Measurements from ENCODE around the gene SETD5. TPM values are rescaled to one million over a fixed set of nuclear protein-coding genes. Genes with fewer than 3 reads are reported as not detected.

Gene SETD5
- total and polyA plus RNA-seq, 11 donors: 28.2 to 84.2 (median 47.6) TPM

- no peak for ATAC-seq
- Histone ChIP-seq H3K27ac (peak overlapping the region in 6 of 12 donors; percentile 13 to 55 (median 39)), H3K4me1 (peaks cover 9 to 99% (median 83%) of the 10 kb centered on the region in 12 donors), H3K9me3 (peaks cover 0 to 5% (median 0%) of the 10 kb centered on the region in 12 donors), H3K4me3 (no peak overlapping the region), H3K36me3 (peaks cover 0 to 4% (median 0%) of the 10 kb centered on the region in 9 donors), H3K27me3 (no peaks in the 10 kb centered on the region)
- intact Hi-C loops (cut with DNase I): no loop called here
- TF ChIP-seq POLR2A (IDR thresholded peaks at IDR 0.05): no peak
- TF ChIP-seq, protein P1, sequence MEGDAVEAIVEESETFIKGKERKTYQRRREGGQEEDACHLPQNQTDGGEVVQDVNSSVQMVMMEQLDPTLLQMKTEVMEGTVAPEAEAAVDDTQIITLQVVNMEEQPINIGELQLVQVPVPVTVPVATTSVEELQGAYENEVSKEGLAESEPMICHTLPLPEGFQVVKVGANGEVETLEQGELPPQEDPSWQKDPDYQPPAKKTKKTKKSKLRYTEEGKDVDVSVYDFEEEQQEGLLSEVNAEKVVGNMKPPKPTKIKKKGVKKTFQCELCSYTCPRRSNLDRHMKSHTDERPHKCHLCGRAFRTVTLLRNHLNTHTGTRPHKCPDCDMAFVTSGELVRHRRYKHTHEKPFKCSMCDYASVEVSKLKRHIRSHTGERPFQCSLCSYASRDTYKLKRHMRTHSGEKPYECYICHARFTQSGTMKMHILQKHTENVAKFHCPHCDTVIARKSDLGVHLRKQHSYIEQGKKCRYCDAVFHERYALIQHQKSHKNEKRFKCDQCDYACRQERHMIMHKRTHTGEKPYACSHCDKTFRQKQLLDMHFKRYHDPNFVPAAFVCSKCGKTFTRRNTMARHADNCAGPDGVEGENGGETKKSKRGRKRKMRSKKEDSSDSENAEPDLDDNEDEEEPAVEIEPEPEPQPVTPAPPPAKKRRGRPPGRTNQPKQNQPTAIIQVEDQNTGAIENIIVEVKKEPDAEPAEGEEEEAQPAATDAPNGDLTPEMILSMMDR (IDR thresholded peaks at IDR 0.05): no peak
- 88 to 92% (median 90%) methylated on average over 6 of the region's 6 CpGs for WGBS, 4 donors
- no peak for DNase-seq
Observed at GRCh38 chr3:9408061-9408460, 10.6 kb downstream of the SETD5 start.

DNA sequence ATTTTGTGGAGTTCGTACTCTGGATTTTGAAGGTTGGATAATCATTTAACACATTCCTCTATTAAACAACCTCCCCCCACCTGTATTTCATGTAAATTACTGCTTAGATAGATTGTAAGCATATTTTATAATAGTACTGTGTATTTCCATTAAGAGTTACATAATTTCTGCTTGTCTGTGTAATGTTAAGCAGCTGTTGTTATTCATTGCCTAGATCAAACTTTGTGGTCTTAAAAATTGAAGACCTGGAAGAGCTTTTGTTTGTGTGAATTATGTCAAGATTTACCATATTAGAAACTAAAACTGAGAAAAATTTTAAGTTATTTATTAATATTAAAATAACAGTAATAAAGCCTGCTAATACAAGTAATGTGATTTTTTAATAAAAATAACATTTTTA lies 11.1 kb downstream of the SETD5 start:
- intact Hi-C loops (cut with DNase I): no loop called here
- 82 to 85% (median 83%) methylated on average over 1 of the region's 1 CpG for WGBS, 4 donors
- ATAC-seq: no peak
- TF ChIP-seq, protein P1 (IDR thresholded peaks at IDR 0.05): no peak
- no peak for TF ChIP-seq POLR2A (IDR thresholded peaks at IDR 0.05)
- no peak for DNase-seq
- H3K27ac ChIP-seq: peak overlapping the region in 7 of 12 donors; percentile 5 to 55 (median 35)
- H3K27me3 ChIP-seq: no peaks in the 10 kb centered on the region
- H3K9me3 ChIP-seq: peaks cover 0 to 5% (median 0%) of the 10 kb centered on the region in 12 donors
- peaks cover 9 to 97% (median 79%) of the 10 kb centered on the region in 12 donors for H3K4me1 ChIP-seq
- no peak overlapping the region for H3K4me3 ChIP-seq
- peaks cover 0 to 4% (median 0%) of the 10 kb centered on the region in 9 donors for H3K36me3 ChIP-seq

- Histone ChIP-seq H3K4me3 (no peak overlapping the region), H3K27ac (peak overlapping the region in 7 of 12 donors; percentile 0 to 50 (median 22)), H3K27me3 (no peaks in the 10 kb centered on the region), H3K36me3 (peaks cover 0 to 4% (median 0%) of the 10 kb centered on the region in 9 donors), H3K9me3 (peaks cover 0 to 5% (median 0%) of the 10 kb centered on the region in 12 donors), H3K4me1 (peaks cover 6 to 94% (median 72%) of the 10 kb centered on the region in 12 donors)
- TF ChIP-seq POLR2A (IDR thresholded peaks at IDR 0.05): no peak
- TF ChIP-seq, protein P1 (IDR thresholded peaks at IDR 0.05): no peak
- intact Hi-C loops (cut with DNase I): no loop called here
- DNase-seq (no peak), ATAC-seq (no peak)
- 70 to 78% (median 75%) methylated on average over 6 of the region's 6 CpGs for WGBS, 4 donors
Observed at GRCh38 chr3:9409981-9410854, 12.8 kb downstream of the SETD5 start.

DNA sequence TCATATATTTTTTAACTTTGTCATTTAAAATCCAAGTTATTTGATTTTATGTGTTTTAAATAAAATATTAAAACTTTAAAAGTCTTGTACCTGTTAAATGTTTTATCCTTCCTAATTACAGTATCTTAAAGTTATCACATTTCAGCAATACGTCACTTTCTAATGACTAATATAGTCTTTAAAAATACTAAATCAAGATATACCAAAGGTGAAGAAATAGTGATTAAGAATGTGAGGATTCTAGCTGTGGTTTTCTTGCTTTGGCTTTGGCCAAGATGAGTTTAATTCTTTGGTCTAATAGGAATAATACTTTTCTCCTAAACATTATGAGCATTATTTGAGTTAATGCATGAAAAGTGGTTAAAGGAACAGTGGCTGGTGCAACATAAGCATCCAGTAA lies 13.9 kb downstream of the SETD5 start:
- H3K36me3 ChIP-seq: peaks cover 0 to 13% (median 0%) of the 10 kb centered on the region in 9 donors
- ATAC-seq (no peak), DNase-seq (no peak)
- H3K4me1 ChIP-seq: peaks cover 3 to 94% (median 72%) of the 10 kb centered on the region in 12 donors
- H3K9me3 ChIP-seq: peaks cover 0 to 5% (median 0%) of the 10 kb centered on the region in 12 donors
- intact Hi-C loops (cut with DNase I): no loop called here
- no peaks in the 10 kb centered on the region for H3K27me3 ChIP-seq
- peak overlapping the region in 4 of 12 donors; percentile 0 to 22 (median 15) for H3K27ac ChIP-seq
- H3K4me3 ChIP-seq: no peak overlapping the region
- TF ChIP-seq, protein P1 (IDR thresholded peaks at IDR 0.05): no peak
- TF ChIP-seq POLR2A (IDR thresholded peaks at IDR 0.05): no peak
- 70 to 79% (median 73%) methylated on average over 1 of the region's 1 CpG for WGBS, 4 donors
